IMR-90 (cell line): Measurements from ENCODE around the gene PRKCA.

Experiments used
- CTCF ChIP-seq: conservative IDR thresholded peaks from 2 replicates; pipeline ENCODE4 v1.5.1; 2012; ENCODE audit warnings: mild to moderate bottlenecking, low read depth, low read length, improper control_type of control experiment
- POLR2A ChIP-seq: IDR thresholded peaks from 2 replicates; pipeline ENCODE4 v1.6.1; 2012; ENCODE audit warnings: mild to moderate bottlenecking, low read depth, low read length

GRCh38 chr17:66855204-66855603 is 552.8 kb downstream of the PRKCA start:
- no peak; the same call in 1 of the 2 replicates for TF ChIP-seq CTCF
- TF ChIP-seq POLR2A, result no peak
